Endodermal cell (in vitro differentiated cells): Measurements from ENCODE around the gene SH2D3C. TPM values are rescaled to one million over a fixed set of nuclear protein-coding genes. Genes with fewer than 3 reads are reported as not detected.

Source experiments
- DNase-seq: peaks from one replicate; pipeline ENCODE4 v3.0.0-alpha.2; 2017
- H3K27ac ChIP-seq: 2 replicates; pipeline ENCODE4 v1.5.1; 2013; ENCODE audit warnings: mild to moderate bottlenecking, low read depth, low read length, moderate library complexity
- H3K27me3 ChIP-seq: 2 replicates; pipeline ENCODE4 v1.6.1; 2013; ENCODE audit warnings: mild to moderate bottlenecking, low read length, moderate library complexity; ENCODE audit not compliant: insufficient read depth, control insufficient read depth, poor library complexity, severe bottlenecking
- H3K36me3 ChIP-seq: 2 replicates; pipeline ENCODE4 v1.7.0; 2013; ENCODE audit warnings: mild to moderate bottlenecking, low read length, moderate library complexity; ENCODE audit not compliant: control insufficient read depth, insufficient read depth
- H3K4me1 ChIP-seq: one replicate; pipeline ENCODE4 v1.7.0; 2013; ENCODE audit warnings: low read length; ENCODE audit not compliant: control insufficient read depth, insufficient read depth
- H3K4me3 ChIP-seq: 2 replicates; pipeline ENCODE4 v1.5.1; 2013; ENCODE audit warnings: mild to moderate bottlenecking, low read length, moderate library complexity
- H3K9ac ChIP-seq: 2 replicates; pipeline ENCODE4 v1.6.1; 2013; ENCODE audit warnings: mild to moderate bottlenecking, low read length, moderate library complexity; ENCODE audit not compliant: poor library complexity, severe bottlenecking; ENCODE audit errors: extremely low read depth
- H3K9me3 ChIP-seq: 2 replicates; pipeline ENCODE4 v1.6.1; 2013; ENCODE audit warnings: mild to moderate bottlenecking, low read length, moderate library complexity; ENCODE audit not compliant: control insufficient read depth
- H3K27ac Mint-ChIP-seq: 2 replicates; pipeline ENCODE4 v1.8.0; 2020; ENCODE audit warnings: mixed read lengths
- H3K27me3 Mint-ChIP-seq: 2 replicates; pipeline ENCODE4 v1.8.0; 2021; ENCODE audit warnings: mild to moderate bottlenecking, mixed read lengths; ENCODE audit not compliant: insufficient read depth
- H3K36me3 Mint-ChIP-seq: 2 replicates; pipeline ENCODE4 v1.8.0; 2020; ENCODE audit warnings: low read depth, mixed read lengths
- H3K4me1 Mint-ChIP-seq: 2 replicates; pipeline ENCODE4 v1.8.0; 2020; ENCODE audit warnings: mixed read lengths
- H3K4me3 Mint-ChIP-seq: 2 replicates; pipeline ENCODE4 v1.8.0; 2020; ENCODE audit warnings: mild to moderate bottlenecking, moderate library complexity, mixed read lengths
- H3K9me3 Mint-ChIP-seq: 2 replicates; pipeline ENCODE4 v1.8.0; 2020; ENCODE audit warnings: mild to moderate bottlenecking, mixed read lengths
- CTCF ChIP-seq: fragments of 200-600 bp; sonication (generic); conservative IDR thresholded peaks from 2 replicates; pipeline ENCODE4 v1.5.0; 2021; ENCODE audit warnings: antibody characterized with exemption, mild to moderate bottlenecking
- WGBS, 2 experiments: methylation state at CpG; one replicate each; pipeline versions ENCODE4 v1.1.5 to v1.1.7; 2013; ENCODE audit warnings: missing lambda C conversion rate in 2 of 2, mixed read lengths in 1 of 2; ENCODE audit not compliant: insufficient coverage in 1 of 2, insufficient read length in 1 of 2; 5-methylcytosine and 5-hydroxymethylcytosine counted together
- total RNA-seq, 2 donors: library from RNA; stranded (reverse); fragmentation: NEBNext Ultra II Directional in 1 of 2; extraction: Animal tissue kit (Norgen Biotek cat#: 25700) in 1 of 2; gene quantifications; 2 replicates in 1 of 2; 3 replicates in 1 of 2; pipeline ENCODE4 v1.2.1, GENCODE V29; 2021

SH2D3C gene
- total RNA-seq, 2 donors from 2014 or later = 0.77 to 1.4 TPM

GRCh38 chr9:127693697-127694096 lies 84.8 kb downstream of the SH2D3C start:
- Histone ChIP-seq H3K4me1 (no peaks in the 10 kb centered on the region), H3K4me3 (no peak overlapping the region), H3K9me3 (no peaks in the 10 kb centered on the region), H3K9ac (no peak overlapping the region), H3K27ac (no peak overlapping the region), H3K27me3 (no peaks in the 10 kb centered on the region), H3K36me3 (no peaks in the 10 kb centered on the region)
- no peaks in the 10 kb centered on the region for H3K4me1 Mint-ChIP-seq
- no peak overlapping the region for H3K4me3 Mint-ChIP-seq
- no peak for DNase-seq
- H3K27ac Mint-ChIP-seq = no peak overlapping the region
- H3K36me3 Mint-ChIP-seq = peaks cover 20% of the 10 kb centered on the region
- TF ChIP-seq CTCF = no peak
- WGBS, 2 experiments = 93 to 96% methylated on average over 4 of the region's 4 CpGs
- no peaks in the 10 kb centered on the region for H3K9me3 Mint-ChIP-seq
- no peaks in the 10 kb centered on the region for H3K27me3 Mint-ChIP-seq

GRCh38 chr9:127693143-127693542 lies 85.3 kb downstream of the SH2D3C start:
- Mint-ChIP-seq H3K4me3 (no peak overlapping the region), H3K36me3 (peaks cover 25% of the 10 kb centered on the region), H3K9me3 (no peaks in the 10 kb centered on the region), H3K27me3 (no peaks in the 10 kb centered on the region), H3K27ac (no peak overlapping the region), H3K4me1 (no peaks in the 10 kb centered on the region)
- WGBS, 2 experiments = 90 to 93% methylated on average over 9 to 10 of the region's 10 CpGs
- no peaks in the 10 kb centered on the region for H3K27me3 ChIP-seq
- no peak overlapping the region for H3K27ac ChIP-seq
- DNase-seq = no peak
- H3K4me3 ChIP-seq = no peak overlapping the region
- H3K9me3 ChIP-seq = no peaks in the 10 kb centered on the region
- no peak for TF ChIP-seq CTCF
- no peak overlapping the region for H3K9ac ChIP-seq
- H3K4me1 ChIP-seq = no peaks in the 10 kb centered on the region
- H3K36me3 ChIP-seq = no peaks in the 10 kb centered on the region

GRCh38 chr9:127692071-127692470 lies 86.4 kb downstream of the SH2D3C start:
- TF ChIP-seq CTCF = no peak
- H3K4me3 ChIP-seq = no peak overlapping the region
- Mint-ChIP-seq H3K9me3 (no peaks in the 10 kb centered on the region), H3K4me3 (no peak overlapping the region), H3K27me3 (no peaks in the 10 kb centered on the region), H3K36me3 (peaks cover 27% of the 10 kb centered on the region), H3K4me1 (no peaks in the 10 kb centered on the region), H3K27ac (no peak overlapping the region)
- no peaks in the 10 kb centered on the region for H3K9me3 ChIP-seq
- H3K36me3 ChIP-seq = no peaks in the 10 kb centered on the region
- no peaks in the 10 kb centered on the region for H3K27me3 ChIP-seq
- no peak overlapping the region for H3K9ac ChIP-seq
- no peak overlapping the region for H3K27ac ChIP-seq
- no peak for DNase-seq
- H3K4me1 ChIP-seq = no peaks in the 10 kb centered on the region
- WGBS, 2 experiments = 90 to 91% methylated on average over 14 to 20 of the region's 20 CpGs
